ENCODE data around the gene RBM10. TPM values are rescaled to one million over a fixed set of nuclear protein-coding genes. Genes with fewer than 3 reads are reported as not detected.

The RBM10 gene
- total RNA-seq, 1 experiment from 2014 or later = 69.5 TPM

DNA sequence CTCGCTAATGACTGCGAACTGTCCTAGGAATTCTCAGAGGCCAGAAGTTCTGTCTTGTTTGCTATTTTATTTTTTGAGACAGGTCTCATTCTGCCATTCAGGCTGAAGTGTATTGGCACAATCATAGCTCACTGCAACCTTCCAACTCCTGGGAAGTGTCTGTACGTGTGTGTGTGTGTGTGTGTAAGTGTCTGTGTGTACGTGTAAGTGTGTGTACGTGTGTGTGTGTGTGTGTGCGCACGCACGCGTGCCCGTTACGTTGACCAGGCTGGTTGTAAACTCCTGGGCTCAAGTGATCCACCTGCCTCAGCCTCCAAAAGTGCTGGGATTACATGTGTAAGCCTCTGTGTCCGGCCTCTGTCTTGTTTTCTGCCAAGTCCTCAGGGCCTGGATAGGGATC lies 63.1 kb downstream of the RBM10 start:
- intact Hi-C loops (cut with micrococcal nuclease) = no loop called here
- H3K4me3 Mint-ChIP-seq (ENCODE audit: unreplicated experiment) = no peak overlapping the region
- no TSS peak for BruUV-seq (replicated peaks)
- no peak for DNase-seq (ENCODE audit: unreplicated experiment)
- H3K27me3 Mint-ChIP-seq (ENCODE audit: insufficient read depth, unreplicated experiment) = no peaks in the 10 kb centered on the region
- H3K4me1 Mint-ChIP-seq (ENCODE audit: insufficient read depth, unreplicated experiment) = peaks cover 6% of the 10 kb centered on the region
- no peak for TF ChIP-seq CTCF (IDR thresholded peaks at IDR 0.05; ENCODE audit: unreplicated experiment)
- no peaks in the 10 kb centered on the region for H3K9me3 Mint-ChIP-seq (ENCODE audit: unreplicated experiment)
- peaks cover 98% of the 10 kb centered on the region for H3K36me3 Mint-ChIP-seq (ENCODE audit: insufficient read depth, unreplicated experiment)
- POLR2A ChIA-PET = interaction anchor here (0.7 to 1.5 kb wide), 2 partner anchors 10 to 12 kb away, joined by 3 to 4 read pairs; no protein-coding TSS in a partner anchor
- CTCF ChIA-PET = interaction anchor here (1.3 to 1.5 kb wide), 2 partner anchors 8 to 14 kb away, joined by 4 read pairs; no protein-coding TSS in a partner anchor
- H3K27ac Mint-ChIP-seq (ENCODE audit: low read depth, unreplicated experiment) = no peak overlapping the region

- no peaks in the 10 kb centered on the region for H3K9me3 Mint-ChIP-seq (ENCODE audit: unreplicated experiment)
- H3K4me1 Mint-ChIP-seq (ENCODE audit: insufficient read depth, unreplicated experiment) = peaks cover 6% of the 10 kb centered on the region
- no peaks in the 10 kb centered on the region for H3K27me3 Mint-ChIP-seq (ENCODE audit: insufficient read depth, unreplicated experiment)
- H3K27ac Mint-ChIP-seq (ENCODE audit: low read depth, unreplicated experiment) = no peak overlapping the region
- no TSS peak for BruUV-seq (replicated peaks)
- DNase-seq (ENCODE audit: unreplicated experiment) = no peak
- CTCF ChIA-PET = interaction anchor here (0.7 to 1.5 kb wide), 3 partner anchors 9 to 314 kb away, joined by 3 to 4 read pairs (median 4); no protein-coding TSS in a partner anchor
- no peak overlapping the region for H3K4me3 Mint-ChIP-seq (ENCODE audit: unreplicated experiment)
- TF ChIP-seq CTCF (IDR thresholded peaks at IDR 0.05; ENCODE audit: unreplicated experiment) = no peak
- H3K36me3 Mint-ChIP-seq (ENCODE audit: insufficient read depth, unreplicated experiment) = peaks cover 98% of the 10 kb centered on the region
- POLR2A ChIA-PET = no interaction called here
- intact Hi-C loops (cut with micrococcal nuclease) = no loop called here
Observed at GRCh38 chrX:47209508-47210238, 64.7 kb downstream of the RBM10 start.

DNA sequence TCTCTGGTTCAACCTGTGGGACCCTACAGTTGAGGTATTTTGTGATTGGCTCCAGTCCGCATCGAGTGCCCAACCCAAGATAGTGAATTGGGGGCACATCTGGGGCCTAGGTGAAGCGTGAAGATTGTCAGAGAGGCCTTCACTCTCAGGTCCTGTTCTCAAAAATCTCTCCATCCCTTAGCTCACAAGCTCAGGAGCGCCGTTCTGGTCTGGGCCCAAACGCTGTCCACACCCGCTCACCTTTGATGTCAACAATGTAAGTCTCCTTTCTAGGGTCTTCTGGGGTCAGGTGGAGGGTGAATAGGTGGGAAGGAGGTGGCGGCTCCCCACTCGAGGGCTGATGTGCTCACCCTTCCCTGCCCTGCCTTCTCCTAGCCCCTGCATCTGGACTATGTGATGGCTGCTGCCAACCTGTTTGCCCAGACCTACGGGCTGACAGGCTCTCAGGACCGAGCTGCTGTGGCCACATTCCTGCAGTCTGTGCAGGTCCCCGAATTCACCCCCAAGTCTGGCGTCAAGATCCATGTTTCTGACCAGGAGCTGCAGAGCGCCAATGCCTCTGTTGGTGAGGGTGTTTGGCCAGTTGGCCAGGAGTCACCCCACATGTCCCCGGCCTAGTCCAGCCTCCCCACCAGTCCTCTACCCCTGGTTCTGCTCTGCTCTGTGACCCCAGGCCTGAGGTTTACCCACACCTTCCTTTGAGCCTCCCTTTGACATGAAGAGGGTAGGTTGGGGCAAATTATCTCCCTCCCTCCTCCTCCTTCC lies 65.8 kb downstream of the RBM10 start:
- intact Hi-C loops (cut with micrococcal nuclease) = no loop called here
- Mint-ChIP-seq H3K4me3 (ENCODE audit: unreplicated experiment) (no peak overlapping the region), H3K27me3 (ENCODE audit: insufficient read depth, unreplicated experiment) (no peaks in the 10 kb centered on the region), H3K27ac (ENCODE audit: low read depth, unreplicated experiment) (no peak overlapping the region), H3K4me1 (ENCODE audit: insufficient read depth, unreplicated experiment) (peaks cover 7% of the 10 kb centered on the region), H3K36me3 (ENCODE audit: insufficient read depth, unreplicated experiment) (peaks cover 91% of the 10 kb centered on the region), H3K9me3 (ENCODE audit: unreplicated experiment) (no peaks in the 10 kb centered on the region)
- ChIA-PET CTCF (interaction anchor here (0.7 kb wide), 1 partner anchor 313 kb away, joined by 3 read pairs; no protein-coding TSS in a partner anchor), POLR2A (interaction anchor here (0.7 kb wide), 1 partner anchor 9 kb away, joined by 5 read pairs; no protein-coding TSS in a partner anchor)
- DNase-seq (ENCODE audit: unreplicated experiment) = no peak
- TF ChIP-seq CTCF (IDR thresholded peaks at IDR 0.05; ENCODE audit: unreplicated experiment) = no peak
- no TSS peak for BruUV-seq (replicated peaks)

Measured in MCF 10A (cell line).